HepG2 (cell line): Measurements from ENCODE around the gene GEMIN2. TPM values are rescaled to one million over a fixed set of nuclear protein-coding genes. Genes with fewer than 3 reads are reported as not detected.

Source experiments
- ATRX ChIP-seq: sonication (generic); formaldehyde crosslinking; IDR thresholded peaks from 2 replicates; pipeline ENCODE4 v1.4.0; 2020; ENCODE audit warnings: missing genetic modification reagents, borderline replicate concordance
- CCDC6 ChIP-seq: sonication (generic); formaldehyde crosslinking; IDR thresholded peaks from 2 replicates; pipeline ENCODE4 v1.8.1; 2022; ENCODE audit warnings: mild to moderate bottlenecking, missing genetic modification reagents, moderate library complexity
- DMAP1 ChIP-seq: IDR thresholded peaks from 2 replicates; pipeline ENCODE4 v1.6.1; 2016
- DNMT1 ChIP-seq: sonication (generic); formaldehyde crosslinking; IDR thresholded peaks from 2 replicates; pipeline ENCODE4 v1.5.1; 2020; ENCODE audit warnings: mild to moderate bottlenecking, missing genetic modification reagents
- FIP1L1 ChIP-seq: fragments of 200-400 bp; formaldehyde crosslinking; IDR thresholded peaks from 2 replicates; pipeline ENCODE4 v1.6.1; 2018; ENCODE audit warnings: low read depth, mild to moderate bottlenecking, low read length, moderate library complexity, borderline replicate concordance; ENCODE audit not compliant: insufficient read depth
- GATAD1 ChIP-seq: IDR thresholded peaks from 2 replicates; pipeline ENCODE4 v1.6.1; 2016; ENCODE audit warnings: missing genetic modification reagents, missing compliant biosample characterization
- KAT8 ChIP-seq: IDR thresholded peaks from 2 replicates; pipeline ENCODE4 v1.6.1; 2016; ENCODE audit warnings: missing genetic modification reagents, missing compliant biosample characterization
- MAFG ChIP-seq: sonication (generic); formaldehyde crosslinking; IDR thresholded peaks from 2 replicates; pipeline ENCODE4 v1.5.1; 2020; ENCODE audit warnings: mild to moderate bottlenecking, missing genetic modification reagents
- MAX ChIP-seq: IDR thresholded peaks from 2 replicates; pipeline ENCODE4 v1.6.1; 2012; ENCODE audit warnings: inconsistent platforms
- MBNL3 ChIP-seq: fragments of 250-450 bp; sonication (Bioruptor Pico); conservative IDR thresholded peaks from 2 replicates; pipeline ENCODE4 v1.8.0; 2022; ENCODE audit warnings: mild to moderate bottlenecking, inconsistent platforms
- MED1 ChIP-seq: sonication (generic); formaldehyde crosslinking; IDR thresholded peaks from 2 replicates; pipeline ENCODE4 v1.4.0; 2020; ENCODE audit warnings: missing genetic modification reagents
- NCOA5 ChIP-seq: sonication (generic); formaldehyde crosslinking; IDR thresholded peaks from 2 replicates; pipeline ENCODE4 v1.4.0; 2020; ENCODE audit warnings: missing genetic modification reagents
- PCBP2 ChIP-seq: fragments of 200-400 bp; formaldehyde crosslinking; optimal IDR thresholded peaks from 2 replicates; pipeline ENCODE3; 2018; ENCODE audit warnings: low read length, low read depth; ENCODE audit not compliant: poor library complexity, severe bottlenecking
- PLRG1 ChIP-seq: fragments of 450-650 bp; conservative IDR thresholded peaks from 2 replicates; pipeline ENCODE4 v1.6.1; 2016
- PRMT3 ChIP-seq: sonication (generic); formaldehyde crosslinking; IDR thresholded peaks from 2 replicates; pipeline ENCODE4 v1.8.1; 2022; ENCODE audit warnings: low read depth, mild to moderate bottlenecking, moderate library complexity, missing genetic modification reagents, borderline replicate concordance
- RBAK ChIP-seq: sonication (generic); formaldehyde crosslinking; IDR thresholded peaks from 2 replicates; pipeline ENCODE4 v1.5.1; 2020; ENCODE audit warnings: mild to moderate bottlenecking, missing genetic modification reagents
- RBM39 ChIP-seq: fragments of 200-400 bp; formaldehyde crosslinking; IDR thresholded peaks from one replicate; pipeline ENCODE4 v1.6.1; 2018; ENCODE audit warnings: antibody characterized with exemption, mild to moderate bottlenecking, low read depth, low read length; ENCODE audit not compliant: poor library complexity, severe bottlenecking
- SMAD3 ChIP-seq: sonication (generic); formaldehyde crosslinking; IDR thresholded peaks from 2 replicates; pipeline ENCODE4 v1.4.0; 2020; ENCODE audit warnings: missing genetic modification reagents
- TEAD2 ChIP-seq: sonication (generic); formaldehyde crosslinking; IDR thresholded peaks from 2 replicates; pipeline ENCODE4 v1.9.0; 2021; ENCODE audit warnings: missing genetic modification reagents
- ZBED4 ChIP-seq: sonication (generic); formaldehyde crosslinking; IDR thresholded peaks from 2 replicates; pipeline ENCODE4 v1.4.0; 2020; ENCODE audit warnings: missing genetic modification reagents, borderline replicate concordance
- ZBTB21 ChIP-seq: sonication (generic); formaldehyde crosslinking; IDR thresholded peaks from 2 replicates; pipeline ENCODE4 v1.4.0; 2020; ENCODE audit warnings: missing genetic modification reagents
- ZEB1 ChIP-seq: IDR thresholded peaks from 2 replicates; pipeline ENCODE4 v1.6.1; 2012; ENCODE audit warnings: mild to moderate bottlenecking, low read depth, inconsistent platforms; ENCODE audit not compliant: insufficient replicate concordance
- ZFP90 ChIP-seq: sonication (generic); formaldehyde crosslinking; IDR thresholded peaks from 2 replicates; pipeline ENCODE4 v1.8.0; 2022; ENCODE audit warnings: missing genetic modification reagents, mild to moderate bottlenecking, inconsistent platforms, borderline replicate concordance
- ZNF30 ChIP-seq: sonication (generic); formaldehyde crosslinking; IDR thresholded peaks from 2 replicates; pipeline ENCODE4 v1.5.0; 2020; ENCODE audit warnings: mild to moderate bottlenecking, missing genetic modification reagents
- ZNF354B ChIP-seq: sonication (generic); formaldehyde crosslinking; IDR thresholded peaks from 2 replicates; pipeline ENCODE4 v1.8.0; 2022; ENCODE audit warnings: mild to moderate bottlenecking, missing genetic modification reagents
- ZNF547 ChIP-seq: sonication (generic); formaldehyde crosslinking; IDR thresholded peaks from 2 replicates; pipeline ENCODE4 v1.5.1; 2020; ENCODE audit warnings: mild to moderate bottlenecking, missing genetic modification reagents
- ZNF672 ChIP-seq: sonication (generic); formaldehyde crosslinking; IDR thresholded peaks from 2 replicates; pipeline ENCODE4 v1.8.1; 2022; ENCODE audit warnings: missing genetic modification reagents
- ZNF777 ChIP-seq: sonication (generic); formaldehyde crosslinking; IDR thresholded peaks from 2 replicates; pipeline ENCODE4 v1.4.0; 2020; ENCODE audit warnings: missing genetic modification reagents
- ZNF788 ChIP-seq: sonication (generic); formaldehyde crosslinking; IDR thresholded peaks from 2 replicates; pipeline ENCODE4 v1.5.0; 2020; ENCODE audit warnings: mild to moderate bottlenecking, missing genetic modification reagents, borderline replicate concordance
- polyA plus RNA-seq, 8 experiments: library from polyadenylated mRNA; depleted of rRNA in 3 of 8; stranded (reverse) in 7 of 8; unstranded in 1 of 8; fragments of >200 nt; fragmentation: Illumina TruSeq in 4 of 8; extraction: Trizol in 4 of 8; gene quantifications; 2 replicates each; pipeline versions ENCODE4 v1.2.1 to v1.2.3, GENCODE V29; 2011 to 2016; ENCODE audit warnings: low read depth in 4 of 8, missing spikeins in 1 of 8, mixed read lengths in 1 of 8; ENCODE audit not compliant: insufficient read depth in 1 of 8
- total RNA-seq, 5 experiments: library from RNA; depleted of rRNA; stranded (reverse); fragments of >200 nt; fragmentation: Illumina TruSeq; extraction: Trizol; gene quantifications; 2 replicates each; pipeline ENCODE4 v1.2.3, GENCODE V29; 2016; ENCODE audit warnings: low read depth in 1 of 5

Gene GEMIN2
- total and polyA plus RNA-seq, 2 of the 13 experiments (the other 11 are each of a cell fraction or from before 2014, with no cell fraction given) = 54.8 to 110 TPM

DNA sequence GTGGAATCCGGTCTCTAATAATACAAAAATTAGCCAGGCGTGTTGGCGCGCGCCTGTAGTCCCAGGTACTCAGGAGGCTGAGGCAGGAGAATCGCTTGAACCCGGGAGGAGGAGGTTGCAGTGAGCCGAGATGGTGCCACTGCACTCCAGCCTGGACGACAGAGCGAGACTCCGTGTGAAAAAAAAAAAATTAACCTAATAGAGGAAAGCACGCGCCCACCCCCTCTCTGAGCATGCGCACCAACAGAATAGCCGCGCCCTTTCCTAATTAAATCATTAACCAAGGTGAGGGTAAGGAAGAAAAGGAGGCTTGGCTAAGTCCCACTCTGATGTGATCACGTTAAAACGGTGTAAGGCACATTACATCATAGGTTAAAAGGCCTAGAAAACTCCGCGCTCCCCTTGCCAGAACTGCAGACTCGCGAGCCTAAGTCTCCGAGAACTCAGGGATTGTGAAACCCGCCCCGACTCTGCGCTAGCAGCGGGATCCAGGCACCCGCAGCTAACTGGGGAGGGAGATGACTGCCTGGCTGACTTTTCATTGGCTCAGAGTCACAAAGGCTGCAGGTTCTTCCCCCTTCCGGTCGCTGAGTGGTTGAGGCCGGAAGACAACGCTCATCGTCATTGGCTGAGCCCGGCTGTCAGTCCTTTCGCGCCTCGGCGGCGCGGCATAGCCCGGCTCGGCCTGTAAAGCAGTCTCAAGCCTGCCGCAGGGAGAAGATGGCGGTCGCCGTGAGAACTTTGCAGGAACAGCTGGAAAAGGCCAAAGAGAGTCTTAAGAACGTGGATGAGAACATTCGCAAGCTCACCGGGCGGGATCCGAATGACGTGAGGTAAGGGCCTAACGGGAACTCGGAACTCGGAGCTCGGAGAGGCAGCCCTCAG is 60.7 kb downstream of the GEMIN2 start, which contains the start of gene PNN (continued):
- TF ChIP-seq MED1 (peak; percentile 91), DNMT1 (CRISPR knock-in tag) (peak; percentile 80), CCDC6 (CRISPR knock-in tag) (no peak), ZNF30 (CRISPR knock-in tag) (no peak), RBAK (CRISPR knock-in tag) (no peak), SMAD3 (CRISPR knock-in tag) (peak; percentile 98), FIP1L1 (no peak; the same call in 1 of the 2 replicates), ZNF788 (CRISPR knock-in tag) (peak; percentile 91), KAT8 (CRISPR knock-in tag) (peak; percentile 92), ZNF777 (CRISPR knock-in tag) (no peak), ZBTB21 (CRISPR knock-in tag) (peak; percentile 98), PCBP2 (no peak), MBNL3 (no peak), PLRG1 (no peak), PRMT3 (CRISPR knock-in tag) (no peak), TEAD2 (peak; percentile 77; the same call in 1 of the 2 replicates), ZBED4 (CRISPR knock-in tag) (no peak; the same call in 1 of the 2 replicates), RBM39 (peak; percentile 96), DMAP1 (CRISPR knock-in tag) (peak; percentile 99), ZFP90 (peak; percentile 85; the same call in 1 of the 2 replicates), ZNF354B (CRISPR knock-in tag) (peak; percentile 99), NCOA5 (CRISPR knock-in tag) (peak; percentile 94), ZEB1 (no peak), MAFG (CRISPR knock-in tag) (no peak), MAX (no peak), ZNF672 (CRISPR knock-in tag) (no peak), ZNF547 (CRISPR knock-in tag) (peak; percentile 97), ATRX (peak; percentile 85; the same call in 1 of the 2 replicates), GATAD1 (CRISPR knock-in tag) (peak; percentile 91)
